Ovary (tissue), 3 donors: ENCODE results near the gene ETV6.

Experiments used
- POLR2A ChIP-seq: fragments of 450-650 bp; IDR thresholded peaks from one replicate; pipeline ENCODE4 v1.6.1; 2017; ENCODE audit warnings: antibody characterized with exemption, mild to moderate bottlenecking, moderate library complexity
- TF ChIP-seq, protein P1 (sequence below), 3 donors: fragments of 450-650 bp in 2 of 3; fragments of 200-600 bp in 1 of 3; IDR thresholded peaks; one replicate each; pipeline versions ENCODE4 v1.5.1 to v1.8.0; 2016 to 2022; ENCODE audit warnings: antibody characterized with exemption in 3 of 3, mild to moderate bottlenecking in 1 of 3
- donor health status: DM: no; HTN: no; CAD: no.

DNA sequence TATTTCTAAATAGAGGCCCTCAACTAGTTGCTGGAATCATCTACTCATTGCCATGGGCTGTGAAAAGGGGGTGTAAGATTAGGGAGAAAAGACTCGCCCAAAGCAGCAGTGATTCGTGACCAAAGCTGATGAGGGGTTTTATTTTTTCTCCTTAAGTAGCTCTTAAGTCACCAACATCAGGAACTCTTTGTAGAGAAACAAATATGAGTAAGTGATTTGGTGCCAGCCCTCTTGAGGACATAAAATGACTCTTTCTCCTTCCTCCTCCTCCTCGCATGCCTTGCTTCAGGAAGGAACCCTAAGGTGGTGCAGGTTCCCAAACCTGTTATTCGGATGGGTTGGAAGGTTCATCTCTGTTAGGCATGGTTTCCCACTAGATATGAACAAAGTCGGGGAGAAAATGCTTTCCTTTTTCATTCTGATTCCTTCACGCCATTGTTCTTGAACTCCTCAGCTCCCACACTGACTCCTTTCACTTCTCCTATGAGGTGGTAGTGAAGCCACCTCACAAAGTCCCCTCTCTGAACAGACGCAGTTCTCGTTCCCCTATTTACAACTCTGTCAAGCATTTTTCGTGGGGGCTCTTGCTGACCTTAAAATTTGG is 113.4 kb downstream of the ETV6 start:
- TF ChIP-seq, protein P1, sequence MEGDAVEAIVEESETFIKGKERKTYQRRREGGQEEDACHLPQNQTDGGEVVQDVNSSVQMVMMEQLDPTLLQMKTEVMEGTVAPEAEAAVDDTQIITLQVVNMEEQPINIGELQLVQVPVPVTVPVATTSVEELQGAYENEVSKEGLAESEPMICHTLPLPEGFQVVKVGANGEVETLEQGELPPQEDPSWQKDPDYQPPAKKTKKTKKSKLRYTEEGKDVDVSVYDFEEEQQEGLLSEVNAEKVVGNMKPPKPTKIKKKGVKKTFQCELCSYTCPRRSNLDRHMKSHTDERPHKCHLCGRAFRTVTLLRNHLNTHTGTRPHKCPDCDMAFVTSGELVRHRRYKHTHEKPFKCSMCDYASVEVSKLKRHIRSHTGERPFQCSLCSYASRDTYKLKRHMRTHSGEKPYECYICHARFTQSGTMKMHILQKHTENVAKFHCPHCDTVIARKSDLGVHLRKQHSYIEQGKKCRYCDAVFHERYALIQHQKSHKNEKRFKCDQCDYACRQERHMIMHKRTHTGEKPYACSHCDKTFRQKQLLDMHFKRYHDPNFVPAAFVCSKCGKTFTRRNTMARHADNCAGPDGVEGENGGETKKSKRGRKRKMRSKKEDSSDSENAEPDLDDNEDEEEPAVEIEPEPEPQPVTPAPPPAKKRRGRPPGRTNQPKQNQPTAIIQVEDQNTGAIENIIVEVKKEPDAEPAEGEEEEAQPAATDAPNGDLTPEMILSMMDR (IDR thresholded peaks at IDR 0.05), result no peak
- TF ChIP-seq POLR2A, result no peak
